ENCODE results near the gene NDC1.
"Not testable (repeated sequence)": the region's sequence is repeated elsewhere in the genome, so short reads cannot be mapped to it uniquely, and the experiment has no call there.

The NDC1 gene

DNA sequence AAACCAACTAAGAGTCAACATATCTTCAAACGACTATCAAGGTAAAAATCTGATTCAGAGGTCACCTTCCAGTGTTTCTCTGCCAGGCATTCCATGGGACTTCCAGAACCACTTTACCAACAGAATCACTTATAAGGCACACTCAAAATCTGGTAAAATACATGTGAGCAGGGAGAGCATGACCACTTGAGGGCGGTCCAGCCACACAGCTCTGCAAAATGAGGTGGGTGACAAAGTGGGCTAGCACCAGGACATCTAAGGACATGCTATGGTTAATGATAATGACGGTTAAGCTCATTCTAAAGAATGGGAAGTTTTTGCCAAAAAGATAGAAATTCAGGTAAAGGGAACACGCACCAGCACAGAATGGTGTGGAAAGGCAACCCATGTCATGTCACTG is 74.6 kb downstream of the NDC1 start:
- no peak for DNase-seq

DNA sequence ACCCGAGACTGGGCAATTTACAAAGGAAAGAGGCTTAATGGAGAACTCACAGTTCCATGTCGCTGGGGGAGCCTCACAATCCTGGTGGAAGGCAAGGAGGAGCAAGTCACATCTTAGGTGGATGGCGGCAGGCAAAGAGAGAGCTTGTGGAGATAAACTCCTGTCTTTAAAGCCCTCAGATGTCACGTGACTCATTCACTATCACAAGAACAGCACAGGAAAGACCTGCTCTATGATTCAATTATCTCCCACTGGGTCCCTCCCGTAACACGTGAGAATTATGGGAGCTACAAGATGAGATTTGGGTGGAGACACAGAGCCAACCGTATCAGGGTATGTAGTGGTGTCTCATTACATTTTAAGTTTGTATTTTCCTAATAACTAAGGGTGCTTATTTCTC is 77.6 kb downstream of the NDC1 start:
- DNase-seq = not testable (repeated sequence)

DNA sequence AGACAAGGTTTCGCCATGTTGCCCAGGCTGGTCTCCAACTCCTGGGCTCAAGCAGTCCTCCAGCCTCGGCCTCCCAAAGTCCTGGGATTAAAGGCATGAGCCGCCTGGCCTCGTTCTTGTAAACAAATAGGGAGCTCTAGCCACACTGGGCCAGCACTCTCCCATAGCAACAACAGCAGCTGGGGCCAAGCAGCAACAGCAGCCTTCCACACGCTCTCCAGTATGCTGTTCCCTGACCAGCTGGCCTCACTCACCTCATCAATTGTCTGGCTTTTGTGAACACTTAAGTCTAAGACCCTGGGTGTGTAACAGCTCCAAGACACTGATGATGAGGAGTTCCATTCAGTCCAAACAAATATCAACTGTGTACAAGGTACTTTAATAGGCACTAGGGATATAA is 82.2 kb downstream of the NDC1 start:
- no peak for DNase-seq

DNA sequence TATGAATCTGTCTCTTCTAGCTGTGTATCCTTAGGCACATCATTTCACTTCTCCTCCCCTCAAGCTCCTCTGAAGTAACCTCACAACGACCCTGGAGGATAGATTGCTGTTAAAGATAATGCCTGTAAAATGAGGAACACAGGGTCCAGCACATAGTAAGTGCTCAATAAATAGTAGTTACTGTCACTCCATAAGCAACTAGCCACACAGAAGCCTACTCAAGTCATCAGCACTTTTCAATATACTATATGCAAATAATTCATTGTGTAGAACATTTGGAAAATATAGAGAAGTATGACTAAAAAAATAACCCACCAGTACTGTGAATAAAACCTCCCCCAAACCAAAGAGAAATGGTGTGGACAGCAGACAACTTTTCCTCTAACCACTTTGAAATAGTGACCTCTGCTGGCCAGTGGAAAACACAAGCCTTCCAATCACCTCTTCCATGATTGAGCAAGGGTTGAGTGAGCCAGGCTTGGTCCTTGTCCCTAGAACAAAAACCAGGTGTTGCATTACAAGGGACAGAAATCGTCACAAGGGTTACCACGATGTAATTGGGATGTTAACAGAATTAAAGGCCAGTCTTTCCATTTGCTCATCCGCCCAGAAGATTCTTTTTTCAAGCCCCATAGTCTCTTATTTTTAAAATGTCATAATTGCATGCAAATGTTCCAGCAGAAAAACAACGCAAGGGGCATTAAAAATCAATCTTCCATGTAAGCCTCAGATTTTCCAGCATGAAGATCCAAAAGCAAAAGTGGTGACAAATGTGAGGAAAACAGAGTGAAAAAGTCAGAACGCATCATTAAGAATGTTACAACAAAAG is 83.4 kb downstream of the NDC1 start:
- DNase-seq = no peak

DNA sequence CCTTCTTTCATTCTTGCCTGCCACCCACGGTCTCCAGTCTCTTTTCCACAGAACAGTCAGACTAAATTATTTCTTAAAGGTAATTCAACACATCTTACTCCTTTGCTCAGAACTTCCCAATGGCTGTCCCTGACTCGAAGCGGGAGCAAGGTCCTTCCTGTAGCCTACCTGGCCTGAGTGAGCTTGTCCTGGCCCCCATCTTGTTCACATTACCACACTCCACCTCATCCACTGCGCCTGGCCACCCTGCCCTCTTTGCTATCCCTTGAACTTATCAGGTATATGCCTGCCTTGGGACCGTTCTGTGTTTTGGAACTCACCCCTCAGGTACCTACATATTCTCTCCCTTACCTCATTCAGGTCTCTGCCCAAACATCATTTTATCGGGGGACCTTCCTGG is 85.8 kb downstream of the NDC1 start:
- DNase-seq = no peak

DNA sequence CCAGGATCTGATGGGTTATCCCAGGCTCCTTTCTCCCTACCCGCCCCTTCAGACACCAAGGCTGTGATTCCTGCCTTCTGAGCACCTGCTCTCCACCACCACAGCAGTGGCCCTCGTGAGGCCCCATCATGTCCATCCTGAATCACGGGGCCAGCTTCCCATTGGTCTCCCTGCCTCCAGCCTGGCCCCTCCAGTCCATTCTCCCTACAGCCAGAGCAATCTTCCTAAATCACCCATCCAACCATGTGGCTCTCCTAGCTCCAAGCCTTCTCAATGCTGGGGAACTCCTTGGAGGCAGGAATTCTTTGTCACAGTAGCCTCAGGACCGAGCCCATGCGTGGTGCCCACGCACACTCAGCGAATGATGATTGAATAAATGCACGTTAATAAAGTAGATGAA is 90.3 kb downstream of the NDC1 start:
- DNase-seq = no peak

DNA sequence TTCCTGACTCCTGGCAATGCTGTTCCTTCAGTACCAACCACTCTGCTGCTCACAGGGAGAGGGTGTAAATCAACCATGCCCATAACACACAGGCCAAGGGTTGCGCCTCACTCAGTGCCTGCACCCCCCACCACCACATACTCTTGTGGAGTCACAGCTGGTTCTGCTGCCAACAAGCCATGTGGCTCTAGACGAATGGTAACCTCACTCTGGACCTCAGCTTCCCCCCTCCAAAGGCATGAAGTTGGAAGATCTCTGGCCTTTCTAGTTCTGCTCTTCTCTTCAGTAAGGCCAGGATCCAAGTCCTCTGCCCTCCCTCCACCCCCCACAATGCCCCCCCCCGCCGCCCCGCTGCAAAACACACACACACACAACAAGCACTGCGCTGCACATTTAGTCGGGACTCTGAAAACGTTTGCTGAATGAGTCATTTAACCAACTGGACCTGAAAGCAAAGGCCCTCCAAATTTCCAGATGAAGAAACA is 97.4 kb downstream of the NDC1 start:
- no peak for DNase-seq

DNA sequence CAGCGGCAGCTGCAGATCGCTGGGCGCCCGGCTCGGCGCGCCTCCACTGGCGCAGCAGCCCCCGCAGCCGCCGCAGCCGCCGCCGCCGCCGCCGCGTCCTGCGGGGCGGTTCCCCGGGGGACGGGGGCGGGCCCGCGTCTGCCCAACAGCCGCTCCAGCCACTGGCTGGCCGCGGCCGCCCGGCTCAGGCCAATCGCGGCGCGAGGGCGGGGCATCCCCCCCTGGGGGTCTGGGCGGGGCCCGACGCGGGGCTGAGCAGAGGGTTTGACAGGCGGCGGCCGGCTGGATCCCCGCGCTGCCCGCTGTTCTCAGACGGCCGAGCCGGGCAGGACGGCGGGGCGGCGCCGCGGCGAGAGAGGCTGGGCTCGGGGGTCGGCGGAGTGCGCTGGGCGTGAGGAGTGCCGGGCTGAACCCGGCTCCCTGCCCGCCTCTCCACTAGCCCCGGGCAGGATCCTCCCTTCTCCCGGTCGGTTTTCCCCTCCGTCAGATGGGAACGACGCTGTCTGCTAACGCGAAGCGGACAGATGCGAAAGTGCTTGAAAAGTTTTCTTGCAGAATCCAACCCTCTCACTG is 98.9 kb downstream of the NDC1 start, which contains the start of gene GLIS1:
GLIS1 (minus strand) TSS at position 56 of the 573 bp plus-strand sequence. CDS start 1,100 bp downstream, outside the sequence.
- no peak for DNase-seq

DNA sequence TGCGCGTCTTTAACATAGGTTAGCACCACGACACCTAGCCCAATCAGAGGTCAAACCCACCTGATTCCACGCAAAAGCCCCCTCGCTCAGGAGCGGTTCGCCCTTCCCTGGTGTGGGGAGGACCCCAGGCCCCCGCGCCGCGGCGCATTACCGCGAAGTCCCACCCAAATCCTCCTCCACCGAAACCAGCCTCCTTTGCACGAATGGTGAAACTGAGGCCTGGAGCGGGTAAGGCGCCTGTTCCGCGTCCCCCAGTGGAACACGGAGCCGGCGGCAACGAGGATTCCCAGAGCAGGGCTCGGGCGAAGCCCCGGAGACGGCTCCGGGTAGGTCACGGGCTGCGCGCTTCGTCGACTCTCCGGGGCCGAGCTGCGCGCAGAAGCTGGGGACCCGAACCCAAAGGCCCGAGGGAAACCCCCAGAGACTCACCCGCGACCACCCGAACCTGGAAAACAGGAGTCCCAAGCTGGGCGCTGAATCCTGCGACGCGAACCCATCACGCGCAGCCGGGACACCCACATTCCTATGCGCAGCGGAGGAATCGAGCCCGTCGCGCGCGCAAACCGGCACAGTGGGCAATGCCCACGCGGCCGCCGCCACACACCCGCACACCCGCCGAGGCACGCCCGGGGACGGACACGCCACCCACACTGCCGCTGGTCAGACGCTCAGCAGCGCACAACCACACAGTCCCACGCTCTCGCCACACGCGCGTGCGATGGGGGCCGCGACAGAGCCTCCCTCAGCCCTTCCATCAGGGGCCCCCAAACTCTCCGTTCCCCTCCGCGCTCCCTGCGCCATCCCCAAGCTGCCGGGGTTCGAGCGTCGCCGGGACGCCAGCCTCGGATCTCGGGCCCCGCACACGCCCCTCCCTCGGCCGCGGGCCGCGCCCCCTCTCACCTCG is 99.6 kb downstream of the NDC1 start:
- DNase-seq = no peak

DNA sequence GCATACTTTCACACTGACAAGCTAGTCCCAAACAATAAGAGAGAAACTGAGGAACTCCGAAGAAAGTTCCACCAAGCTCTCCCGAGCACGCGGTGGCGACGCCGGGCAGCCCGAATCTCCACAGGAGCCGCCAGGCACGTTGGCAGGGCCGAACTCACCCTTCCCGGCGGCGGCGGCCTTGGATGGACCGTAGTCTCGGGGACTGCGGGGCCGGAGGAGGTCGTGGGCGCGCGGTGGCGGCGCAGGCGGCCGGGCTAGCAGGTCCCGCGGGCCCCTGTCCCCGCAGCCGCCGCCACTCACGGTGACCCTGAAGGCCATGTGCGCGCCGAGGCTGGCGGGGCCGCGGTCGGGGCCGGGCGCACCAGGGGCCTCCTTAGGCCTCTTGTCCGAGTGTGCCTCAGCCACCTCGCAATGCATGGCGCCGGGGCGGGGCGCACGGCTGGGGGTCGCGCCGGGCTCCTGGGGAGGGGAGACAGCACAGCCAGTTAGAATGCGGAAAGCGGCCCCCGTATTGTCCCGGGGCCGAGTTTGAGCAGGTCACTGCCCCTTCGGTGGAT is 100.4 kb downstream of the NDC1 start:
- DNase-seq = no peak

DNA sequence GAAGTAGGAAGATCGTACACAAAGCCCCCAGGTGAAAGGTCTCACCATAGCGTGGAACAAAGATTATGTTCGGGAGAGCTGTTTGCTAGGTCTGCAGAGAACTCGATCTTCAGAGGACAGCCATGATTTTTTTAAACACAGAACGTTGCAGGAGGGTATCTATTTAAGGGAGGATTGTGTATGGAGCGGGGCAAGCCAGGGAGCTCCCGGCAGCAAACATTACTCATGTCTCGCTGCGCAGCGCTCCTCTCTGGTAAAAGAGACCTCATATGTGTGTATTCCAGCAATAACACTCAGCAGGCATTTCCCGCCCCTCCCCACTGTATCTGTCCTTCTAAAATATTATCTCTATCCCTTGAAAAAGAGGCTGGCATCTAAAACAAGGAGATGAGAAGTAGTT is 101.8 kb downstream of the NDC1 start:
- no peak for DNase-seq

DNA sequence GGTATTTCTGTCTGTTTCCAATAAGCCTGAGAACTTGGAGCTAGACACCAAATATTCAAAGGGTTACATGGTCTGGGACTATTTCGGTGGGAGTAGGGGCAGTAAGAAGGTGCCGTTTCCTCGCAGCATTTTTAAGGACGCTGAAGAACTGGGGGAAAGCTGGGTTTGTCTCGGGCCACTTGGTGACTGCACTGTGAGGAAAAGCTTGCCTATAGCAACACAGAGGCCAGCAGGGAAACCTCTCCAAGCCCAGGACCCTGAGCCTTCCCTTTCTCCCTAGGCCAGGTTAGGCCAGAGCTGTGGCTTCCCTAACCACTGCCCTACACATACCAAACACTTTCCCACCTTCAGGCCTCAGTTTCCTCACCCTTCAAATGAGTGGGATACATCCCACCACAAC is 102.4 kb downstream of the NDC1 start:
- no peak for DNase-seq

DNA sequence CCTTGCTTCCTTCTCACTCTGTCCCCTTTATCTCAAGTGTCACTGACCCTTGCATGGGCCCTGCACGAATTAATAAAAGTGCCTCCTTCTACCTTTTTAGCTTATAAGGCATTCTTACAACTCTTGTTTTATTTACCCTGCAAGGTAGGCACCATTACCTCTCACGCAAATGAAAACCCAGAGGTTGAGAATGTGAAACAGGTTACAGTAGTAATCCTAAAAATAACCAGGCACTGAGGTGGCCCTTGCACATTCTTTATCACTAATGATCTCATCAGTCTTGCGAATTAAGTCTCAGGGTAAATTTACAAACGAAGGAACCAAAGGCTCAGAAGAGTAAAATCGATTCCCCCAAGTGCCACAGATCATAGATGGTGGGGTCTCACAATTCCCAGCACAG is 102.8 kb downstream of the NDC1 start:
- no peak for DNase-seq

DNA sequence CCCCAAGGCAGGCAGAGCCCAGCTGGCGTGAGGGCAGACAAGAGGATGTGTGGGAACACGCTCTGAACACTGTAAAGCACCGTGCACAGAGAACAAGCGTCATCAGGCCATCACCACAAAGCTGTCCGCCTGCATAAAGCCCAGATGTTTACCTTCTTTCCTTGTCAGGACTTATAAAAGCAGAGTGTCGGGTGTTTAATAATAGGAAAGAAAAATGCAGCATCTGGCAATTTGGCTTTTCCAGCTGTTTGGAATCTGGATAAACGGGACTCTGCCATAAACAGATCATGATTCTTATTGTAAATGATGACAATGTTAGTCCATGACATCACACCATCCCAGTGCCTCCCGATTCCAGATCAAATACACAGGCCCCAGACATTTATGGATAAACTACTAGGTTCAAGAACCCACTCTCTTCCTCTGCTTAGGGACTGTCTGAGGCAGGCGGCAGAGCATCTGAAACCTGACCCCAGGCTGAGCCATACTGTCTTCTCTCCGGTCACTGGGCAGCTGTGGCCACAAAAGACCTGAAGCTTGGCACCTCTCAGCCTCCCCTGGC is 103.4 kb downstream of the NDC1 start:
- DNase-seq = no peak

DNA sequence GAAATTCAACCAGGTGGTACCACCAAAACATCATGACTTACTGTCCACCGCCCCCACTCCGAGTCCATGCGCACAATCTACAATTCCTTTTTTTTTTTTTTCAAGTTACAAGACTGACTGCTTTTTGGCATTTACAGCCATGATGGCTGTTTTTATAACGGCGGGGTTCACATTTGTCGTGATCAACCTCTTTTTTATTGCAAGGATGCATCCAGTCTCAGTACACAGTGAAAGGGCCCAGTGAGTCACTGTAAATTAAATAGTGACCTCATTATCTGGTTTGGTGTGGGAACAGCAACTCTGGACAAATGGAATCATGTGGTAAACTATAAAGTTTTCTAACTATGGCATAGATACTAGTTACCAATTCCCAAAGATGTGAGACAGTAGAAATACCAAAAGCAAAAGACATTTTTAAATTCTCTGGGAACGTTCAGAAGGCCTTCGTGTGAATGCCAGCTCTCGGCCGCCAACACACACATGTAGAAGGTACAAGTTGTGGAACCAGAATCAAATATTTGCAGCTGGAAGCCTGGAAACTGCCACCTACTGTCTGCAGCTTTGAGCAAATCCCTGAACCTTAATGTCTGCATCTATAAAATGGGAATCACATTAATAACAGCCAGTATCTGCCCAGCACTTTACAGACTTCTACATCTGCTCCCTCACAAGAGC is 104.0 kb downstream of the NDC1 start:
- DNase-seq = no peak

DNA sequence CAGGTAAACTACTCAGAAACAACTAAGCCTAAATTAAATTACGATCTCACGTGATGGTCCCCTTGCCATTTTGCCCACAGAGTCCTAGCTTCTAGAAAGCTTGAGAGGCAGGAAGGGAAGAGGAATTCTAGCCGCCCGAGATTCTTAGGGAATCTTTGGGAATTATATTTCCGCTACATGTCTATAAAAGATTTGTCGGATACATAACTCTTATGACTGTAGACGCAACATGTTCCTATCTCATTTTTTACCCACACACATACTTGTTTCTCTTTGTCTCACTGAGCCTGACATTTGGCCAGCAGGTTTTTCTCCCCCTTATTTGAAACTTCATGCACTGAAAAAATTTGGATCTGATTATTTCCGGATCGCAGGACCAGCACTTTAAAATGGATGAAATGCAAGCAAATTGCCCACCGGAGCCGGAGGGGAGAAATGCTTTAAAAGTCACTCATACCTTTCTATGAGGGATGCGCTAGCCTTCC is 104.6 kb downstream of the NDC1 start:
- no peak for DNase-seq

DNA sequence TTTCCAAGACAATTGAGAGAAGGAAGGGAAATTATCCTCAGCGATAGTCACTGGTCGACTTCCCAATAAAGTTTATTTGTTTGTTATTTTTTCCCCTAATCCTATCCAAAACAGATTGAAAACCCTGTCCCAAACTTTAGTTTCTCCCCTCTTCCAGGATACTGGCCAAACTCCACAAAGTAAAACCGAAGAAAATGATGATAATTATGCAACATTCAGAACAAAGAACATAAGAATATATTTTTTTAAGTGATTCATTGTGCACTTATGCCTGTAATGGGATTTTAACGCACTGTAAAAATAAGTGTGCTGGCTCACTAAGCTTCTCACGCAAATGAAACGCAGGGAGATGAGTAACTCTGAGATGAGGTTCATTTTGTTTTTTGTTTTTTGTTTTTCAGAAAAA is 105.2 kb downstream of the NDC1 start:
- no peak for DNase-seq

DNA sequence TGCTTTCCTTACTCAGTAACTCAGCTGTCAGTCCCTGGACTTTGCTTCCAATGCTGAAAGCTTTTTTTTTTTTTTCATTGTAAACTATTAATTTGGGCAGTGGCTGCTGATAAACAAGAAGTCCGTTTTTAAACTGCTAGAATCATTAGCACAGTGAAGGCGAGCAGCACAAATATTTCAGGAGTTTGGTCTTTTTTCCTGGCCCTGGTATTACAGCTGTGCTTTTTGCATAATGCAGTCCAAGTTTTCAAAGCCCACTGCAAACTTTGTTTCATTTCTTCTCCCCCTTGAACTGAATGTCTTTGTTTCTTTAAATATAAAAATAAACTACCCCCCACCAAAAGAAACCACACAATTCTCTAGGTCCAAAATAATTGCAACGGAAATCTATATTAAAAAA is 105.7 kb downstream of the NDC1 start:
- no peak for DNase-seq

DNA sequence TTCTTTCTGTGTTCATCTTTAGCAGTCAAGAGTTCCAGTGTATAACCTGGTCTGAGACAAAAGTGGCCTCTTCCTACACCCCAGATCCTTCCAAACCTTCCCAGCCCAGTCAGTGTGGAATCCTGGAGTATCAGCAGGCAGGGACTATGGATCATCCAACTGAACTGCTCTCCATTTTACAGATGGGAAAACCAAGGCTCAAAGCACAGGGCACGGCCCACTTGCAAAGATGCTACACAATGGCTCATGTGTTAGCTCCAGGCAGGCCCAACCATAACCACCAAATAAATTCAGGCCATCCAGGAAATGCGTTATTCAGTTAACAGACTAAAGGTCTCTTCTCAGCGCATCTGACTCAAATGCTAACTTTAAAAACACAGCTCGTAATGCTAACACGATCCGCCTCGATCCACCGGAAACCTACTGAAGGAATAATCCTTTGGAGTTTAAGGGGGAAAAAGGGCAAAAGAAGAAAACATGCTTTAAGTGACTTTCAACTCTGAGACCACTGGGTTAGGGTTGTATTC is 106.3 kb downstream of the NDC1 start:
- no peak for DNase-seq

DNA sequence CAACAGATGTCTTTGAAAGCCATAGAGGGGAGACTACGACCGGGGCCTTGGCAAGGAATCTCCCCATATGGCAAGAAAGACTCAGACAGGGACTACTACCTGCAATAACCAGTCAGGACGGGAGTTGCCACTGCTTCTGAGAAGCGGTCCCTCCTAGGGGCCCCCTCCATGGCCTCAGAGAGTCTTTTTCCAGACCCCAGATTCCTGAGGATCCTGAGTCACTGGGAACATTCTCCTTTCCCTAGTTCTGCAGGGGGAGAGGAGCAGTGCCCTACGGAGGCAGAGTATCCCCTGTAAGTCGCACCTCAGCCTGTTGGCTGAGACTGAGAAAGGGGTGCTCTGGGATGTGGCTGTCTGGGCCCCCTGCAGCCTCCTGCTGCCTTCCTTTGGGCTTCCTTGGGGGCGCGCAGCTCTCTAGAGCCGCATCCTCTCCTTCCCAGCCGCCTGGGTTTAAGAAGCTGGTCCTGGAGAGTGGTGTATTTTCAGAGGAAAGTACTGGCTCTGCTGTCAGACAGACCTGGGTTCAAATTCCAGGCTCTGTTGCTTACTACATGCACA is 107.0 kb downstream of the NDC1 start:
- DNase-seq = no peak

DNA sequence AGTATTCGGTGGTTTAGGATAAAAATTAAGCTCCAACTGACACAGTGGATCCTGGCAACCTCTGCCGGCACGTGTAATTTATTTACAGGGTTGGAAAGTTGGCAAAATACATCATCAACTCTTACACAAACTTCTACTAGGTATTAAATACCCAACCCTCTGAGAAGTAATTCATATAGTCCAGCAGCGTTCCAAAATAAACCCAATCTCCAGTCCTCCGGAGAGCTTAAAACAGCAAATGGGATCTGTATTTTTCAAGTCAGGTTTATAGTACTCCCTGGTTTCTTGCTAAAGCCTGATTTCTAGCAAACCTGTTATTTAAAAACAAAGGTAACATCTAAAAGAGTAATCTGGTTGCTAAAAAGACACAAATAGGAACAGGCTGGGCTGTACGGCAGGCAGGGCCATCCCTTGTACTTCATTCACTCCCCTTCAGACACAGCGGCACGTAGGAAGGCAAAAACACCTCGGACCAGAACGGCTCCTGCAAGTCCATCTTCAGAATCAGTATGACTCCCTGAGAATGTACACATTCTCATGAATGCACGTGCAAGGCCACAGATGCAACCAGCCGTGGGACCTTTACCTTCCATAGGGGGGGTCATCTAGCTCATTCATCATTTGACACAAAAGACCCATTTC is 107.8 kb downstream of the NDC1 start:
- no peak for DNase-seq

Data from NCI-H524 treated with DMSO at 0.1 percent for 48 hours (cell line).